T1000 (cell line): Measurements from ENCODE around the gene LCE1B.

Source experiments
- DNase-seq: peaks from one replicate; lab custom pipeline; 2025; ENCODE audit warnings: mixed read lengths; lab: John Stamatoyannopoulos, UW

The LCE1B gene

DNA sequence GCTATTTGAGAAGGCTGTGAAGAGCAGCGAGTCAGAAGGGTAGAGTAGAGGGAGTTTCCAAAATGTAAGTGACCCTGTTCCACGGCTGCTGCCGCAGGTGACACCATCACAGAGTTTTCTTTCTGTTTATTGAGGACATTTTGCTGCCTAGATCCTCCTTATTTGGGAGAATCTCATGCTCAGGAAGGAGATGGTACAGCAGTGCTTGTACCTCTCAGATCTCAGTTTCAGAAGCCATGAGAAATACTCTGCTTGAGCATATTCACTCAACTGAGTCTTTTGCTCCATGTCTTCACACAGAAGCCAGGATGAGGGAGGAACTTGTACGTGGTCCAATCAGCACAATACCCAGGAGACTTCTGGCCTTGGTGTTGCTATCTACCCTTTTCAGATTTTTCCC lies 49.6 kb downstream of the LCE1B start:
- no peak for DNase-seq
